Tibial nerve (tissue), 4 donors: ENCODE data around the gene VILL. TPM values are rescaled to one million over a fixed set of nuclear protein-coding genes. Genes with fewer than 3 reads are reported as not detected.
A peak's percentile ranks its signal among the peaks of the same experiment; 100 is the strongest.

Experiments
- DNase-seq, 2 donors: peaks; one replicate each; pipeline ENCODE4 v3.0.0-alpha.2; 2019; ENCODE audit warnings: low spot score in 2 of 2
- H3K27ac ChIP-seq, 4 donors: fragments of 200-600 bp; sonication (generic) in 3 of 4; one replicate each; pipeline ENCODE4 v1.5.1; 2017 to 2019; ENCODE audit warnings: mild to moderate bottlenecking in 1 of 4
- H3K27me3 ChIP-seq, 2 donors: fragments of 200-600 bp; sonication (generic) in 1 of 2; one replicate each; pipeline versions ENCODE4 v1.5.1 to v1.6.0; 2017 to 2019
- H3K36me3 ChIP-seq, 3 donors: fragments of 200-600 bp; sonication (generic); one replicate each; pipeline ENCODE4 v1.5.1; 2018 to 2019
- H3K4me1 ChIP-seq, 4 donors: fragments of 200-600 bp; sonication (generic) in 3 of 4; one replicate each; pipeline ENCODE4 v1.5.1; 2017 to 2019
- H3K4me3 ChIP-seq, 4 donors: fragments of 200-600 bp; sonication (generic) in 3 of 4; one replicate each; pipeline ENCODE4 v1.5.1; 2017 to 2019; ENCODE audit warnings: mild to moderate bottlenecking in 1 of 4, moderate library complexity in 1 of 4
- H3K9me3 ChIP-seq, 4 donors: fragments of 200-600 bp; sonication (generic) in 3 of 4; one replicate each; pipeline ENCODE4 v1.5.1; 2017 to 2019
- CTCF ChIP-seq, 5 experiments: fragments of 200-600 bp in 3 of 5; fragments of 450-650 bp in 2 of 5; sonication (generic) in 3 of 5; IDR thresholded peaks; one replicate each; pipeline ENCODE4 v1.5.1; 2016 to 2019; ENCODE audit warnings: antibody characterized with exemption in 5 of 5, mild to moderate bottlenecking in 3 of 5, moderate library complexity in 2 of 5
- EP300 ChIP-seq, 2 donors: sonication (generic); formaldehyde crosslinking; IDR thresholded peaks; one replicate each; pipeline ENCODE4 v1.6.1; 2017; ENCODE audit warnings: antibody characterized with exemption in 2 of 2, mild to moderate bottlenecking in 1 of 2
- POLR2A ChIP-seq, 2 donors: fragments of 450-650 bp; IDR thresholded peaks; one replicate each; pipeline ENCODE4 v1.6.1; 2017; ENCODE audit warnings: antibody characterized with exemption in 2 of 2, mild to moderate bottlenecking in 2 of 2, moderate library complexity in 2 of 2
- WGBS, 2 donors: methylation state at CpG; one replicate each; pipeline ENCODE4 v1.1.5; 2018; 5-methylcytosine and 5-hydroxymethylcytosine counted together
- total RNA-seq, 4 donors: library from RNA; depleted of rRNA; stranded (reverse); fragments of >200 nt; gene quantifications; one replicate each; pipeline ENCODE4 v1.1.0, GENCODE V29; 2016

VILL gene
- total RNA-seq, 4 donors from 2014 or later: 13.6 to 16.5 (median 15.3) TPM

DNA sequence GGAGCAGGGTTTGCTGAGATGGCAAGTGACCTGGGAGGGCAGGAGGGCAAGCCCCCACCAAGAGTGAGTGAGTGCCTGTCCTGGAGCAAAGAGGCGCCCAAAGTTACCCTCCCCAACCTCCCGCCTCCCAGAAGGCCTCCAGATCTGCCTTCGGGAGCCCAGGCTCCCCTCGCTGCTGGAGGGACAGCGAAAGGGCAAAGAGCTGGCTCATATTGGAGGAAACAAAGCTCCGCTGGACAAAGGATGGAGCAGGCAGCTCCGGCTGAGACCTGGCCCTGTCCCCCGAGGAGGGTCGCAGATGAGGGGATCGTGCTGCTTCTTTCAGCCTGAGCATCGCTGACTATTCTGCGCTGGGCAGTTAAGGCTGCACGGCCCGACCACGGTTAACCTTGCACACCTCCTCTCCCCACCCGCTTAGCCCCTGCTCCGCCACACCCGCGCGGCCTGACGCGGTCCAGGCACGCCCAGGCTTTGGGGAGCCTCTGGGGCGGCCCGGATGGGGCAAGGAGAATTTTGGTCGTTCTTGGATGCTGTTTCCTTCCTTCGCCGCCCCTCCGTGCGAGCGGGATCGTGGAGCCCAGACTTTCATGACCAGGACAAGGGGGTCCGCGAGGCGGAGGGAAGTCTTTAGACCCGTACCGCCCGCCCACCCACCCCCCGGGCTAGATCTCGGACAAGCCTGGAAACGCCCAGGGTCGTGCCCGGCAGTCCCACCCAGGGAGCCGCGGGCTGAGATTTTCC is 38.2 kb downstream of the VILL start:
- no peaks in the 10 kb centered on the region for H3K36me3 ChIP-seq
- DNase-seq: no peak
- H3K9me3 ChIP-seq: no peaks in the 10 kb centered on the region
- TF ChIP-seq CTCF (IDR thresholded peaks at IDR 0.05): no peak
- TF ChIP-seq POLR2A (IDR thresholded peaks at IDR 0.05): no peak
- TF ChIP-seq EP300 (IDR thresholded peaks at IDR 0.05): no peak
- peak overlapping the region; percentile 54 to 94 (median 72) for H3K4me3 ChIP-seq
- peak overlapping the region; percentile 81 to 99 (median 95) for H3K27ac ChIP-seq
- WGBS, 2 donors: 17 to 18% methylated on average over 30 to 39 of the region's 45 CpGs
- no peaks in the 10 kb centered on the region for H3K27me3 ChIP-seq
- H3K4me1 ChIP-seq: peaks cover 0 to 67% (median 29%) of the 10 kb centered on the region in 4 donors

DNA sequence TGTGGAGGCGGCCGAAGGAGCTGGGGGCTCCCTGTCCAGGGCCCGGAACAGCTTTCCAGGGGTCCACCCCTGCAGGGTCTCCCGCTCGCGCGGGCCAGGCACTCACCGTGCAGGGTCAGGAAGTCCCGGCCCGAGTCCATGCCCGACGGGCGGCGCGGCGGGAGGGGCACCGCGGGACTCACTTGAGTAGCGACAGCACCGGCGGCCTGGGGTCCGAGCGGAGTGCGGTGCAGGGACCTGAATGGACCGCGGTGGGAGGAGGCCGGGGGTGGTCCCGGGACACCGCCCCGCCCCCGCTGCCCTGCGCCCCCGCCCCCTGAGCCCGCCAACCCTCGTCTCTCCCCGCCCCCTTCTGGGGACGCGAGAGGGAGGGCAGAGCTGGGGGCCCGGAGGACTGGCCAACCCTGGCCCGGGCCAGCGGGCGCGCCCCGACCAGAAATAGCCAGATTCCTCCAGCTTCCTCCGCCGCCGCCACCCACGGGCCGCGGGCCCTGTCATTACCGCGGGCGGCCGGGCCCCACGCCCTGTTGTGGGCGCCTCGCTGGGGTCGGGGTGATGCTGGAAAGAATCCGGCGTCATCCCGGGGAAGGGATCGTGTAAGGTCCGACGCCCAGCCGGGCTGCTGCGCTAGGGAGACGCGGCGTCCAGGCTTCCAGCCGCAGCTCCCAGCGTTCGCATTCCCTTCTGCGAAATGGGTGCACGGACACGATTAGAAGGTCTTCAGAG is 39.0 kb downstream of the VILL start, which contains the start of gene PLCD1:
PLCD1 (minus strand) TSS at position 243 of the 726 bp plus-strand sequence; CDS start at position 140, 103 bp downstream.
- Histone ChIP-seq H3K4me1 (peaks cover 0 to 61% (median 29%) of the 10 kb centered on the region in 4 donors), H3K27me3 (no peaks in the 10 kb centered on the region), H3K9me3 (no peaks in the 10 kb centered on the region), H3K36me3 (no peaks in the 10 kb centered on the region), H3K27ac (peak within 1 kb of the TSS; percentile 81 to 99 (median 95)), H3K4me3 (peak within 1 kb of the TSS; percentile 54 to 94 (median 72))
- 2 to 8% methylated on average over 16 to 25 of the region's 75 CpGs for WGBS, 2 donors
- TF ChIP-seq CTCF (IDR thresholded peaks at IDR 0.05): peak in 2 of 5 experiments; percentile 30 to 51
- peak; percentile 74 to 96 for TF ChIP-seq EP300 (IDR thresholded peaks at IDR 0.05)
- peak; percentile 81 to 84 for TF ChIP-seq POLR2A (IDR thresholded peaks at IDR 0.05)
- peak; percentile 76 to 79 for DNase-seq

- Histone ChIP-seq H3K27ac (peak overlapping the region; percentile 81 to 99 (median 95)), H3K4me3 (peak overlapping the region; percentile 54 to 94 (median 72)), H3K27me3 (no peaks in the 10 kb centered on the region), H3K9me3 (no peaks in the 10 kb centered on the region), H3K4me1 (peaks cover 0 to 60% (median 27%) of the 10 kb centered on the region in 4 donors), H3K36me3 (no peaks in the 10 kb centered on the region)
- no peak for DNase-seq
- 39 to 40% methylated on average over 7 of the region's 8 CpGs for WGBS, 2 donors
- TF ChIP-seq EP300 (IDR thresholded peaks at IDR 0.05): no peak
- TF ChIP-seq CTCF (IDR thresholded peaks at IDR 0.05): no peak
- no peak for TF ChIP-seq POLR2A (IDR thresholded peaks at IDR 0.05)
These were observed 39.8 kb downstream of the VILL start for GRCh38 chr3:38030126-38031021.

- 43 to 50% methylated on average over 8 to 9 of the region's 9 CpGs for WGBS, 2 donors
- Histone ChIP-seq H3K4me3 (no peak overlapping the region), H3K27ac (peak overlapping the region; percentile 81 to 99 (median 95)), H3K36me3 (no peaks in the 10 kb centered on the region), H3K4me1 (peaks cover 0 to 50% (median 17%) of the 10 kb centered on the region in 4 donors), H3K27me3 (no peaks in the 10 kb centered on the region), H3K9me3 (no peaks in the 10 kb centered on the region)
- no peak for TF ChIP-seq EP300 (IDR thresholded peaks at IDR 0.05)
- TF ChIP-seq CTCF (IDR thresholded peaks at IDR 0.05): no peak
- no peak for TF ChIP-seq POLR2A (IDR thresholded peaks at IDR 0.05)
- no peak for DNase-seq
These were observed 40.7 kb downstream of the VILL start for GRCh38 chr3:38031022-38031994.
